WTC11 (cell line): ENCODE data around the gene GPATCH3. TPM values are rescaled to one million over a fixed set of nuclear protein-coding genes. Genes with fewer than 3 reads are reported as not detected.

Experiments
- ATAC-seq: fragments of 200-7000 bp; cut with Tn5 transposase; 2 replicates; pipeline ENCODE4 v1.10.0; 2021; ENCODE audit warnings: mild to moderate bottlenecking, moderate library complexity
- CTCF ChIA-PET: fragments of 300-600 bp; sonication (Branson Sonifier 250); formaldehyde crosslinking; loops from one replicate; lab custom pipeline; 2021; ENCODE audit warnings: antibody characterized with exemption; lab: Charles Lee
- POLR2A ChIA-PET: fragments of 350-600 bp; sonication (Branson Sonifier 250); formaldehyde crosslinking; loops from one replicate; lab custom pipeline; 2021; ENCODE audit warnings: antibody characterized with exemption; lab: Charles Lee
- DNase-seq: peaks from one replicate; pipeline ENCODE4 v3.0.0; 2021; ENCODE audit warnings: low spot score
- H3K27ac Mint-ChIP-seq: 2 replicates; pipeline ENCODE4 v1.8.0; 2021; ENCODE audit warnings: mixed read lengths
- H3K27me3 Mint-ChIP-seq: 2 replicates; pipeline ENCODE4 v1.8.0; 2021; ENCODE audit warnings: low read depth, mild to moderate bottlenecking, moderate library complexity, mixed read lengths
- H3K36me3 Mint-ChIP-seq: 2 replicates; pipeline ENCODE4 v1.8.0; 2021; ENCODE audit warnings: mixed read lengths
- H3K4me1 Mint-ChIP-seq: 2 replicates; pipeline ENCODE4 v1.8.0; 2022; ENCODE audit warnings: mixed read lengths
- H3K4me3 Mint-ChIP-seq: 2 replicates; pipeline ENCODE4 v1.8.0; 2021; ENCODE audit warnings: mild to moderate bottlenecking, moderate library complexity, mixed read lengths
- H3K9me3 Mint-ChIP-seq: 2 replicates; pipeline ENCODE4 v1.8.0; 2021; ENCODE audit warnings: mixed read lengths
- ATF1 ChIP-seq: sonication (generic); formaldehyde crosslinking; IDR thresholded peaks from 2 replicates; pipeline ENCODE4 v1.8.1; 2023; ENCODE audit warnings: mild to moderate bottlenecking, moderate library complexity, missing genetic modification reagents
- CREB1 ChIP-seq: sonication (generic); formaldehyde crosslinking; IDR thresholded peaks from 2 replicates; pipeline ENCODE4 v1.8.0; 2023; ENCODE audit warnings: mild to moderate bottlenecking, missing genetic modification reagents
- ELF4 ChIP-seq: sonication (generic); formaldehyde crosslinking; IDR thresholded peaks from 2 replicates; pipeline ENCODE4 v1.8.1; 2022; ENCODE audit warnings: low read depth, mild to moderate bottlenecking, moderate library complexity, missing genetic modification reagents
- ESRRA ChIP-seq: sonication (generic); formaldehyde crosslinking; IDR thresholded peaks from 2 replicates; pipeline ENCODE4 v1.8.1; 2022; ENCODE audit warnings: mild to moderate bottlenecking, missing genetic modification reagents, borderline replicate concordance
- FOXJ3 ChIP-seq: sonication (generic); formaldehyde crosslinking; IDR thresholded peaks from 2 replicates; pipeline ENCODE4 v1.9.0; 2021; ENCODE audit warnings: missing genetic modification reagents, mild to moderate bottlenecking, borderline replicate concordance
- HMGA2 ChIP-seq: fragments of 250-450 bp; sonication (Bioruptor Pico); IDR thresholded peaks from 2 replicates; pipeline ENCODE4 v1.4.0; 2021; ENCODE audit warnings: mild to moderate bottlenecking, moderate library complexity
- JAZF1 ChIP-seq: fragments of 250-450 bp; sonication (Bioruptor Pico); IDR thresholded peaks from 2 replicates; pipeline ENCODE4 v1.9.0; 2021; ENCODE audit warnings: moderate library complexity, mild to moderate bottlenecking, inconsistent platforms
- KAT7 ChIP-seq: sonication (generic); formaldehyde crosslinking; IDR thresholded peaks from 2 replicates; pipeline ENCODE4 v1.8.1; 2023; ENCODE audit warnings: missing genetic modification reagents, mild to moderate bottlenecking, borderline replicate concordance
- NFE2L1 ChIP-seq: sonication (generic); formaldehyde crosslinking; IDR thresholded peaks from 2 replicates; pipeline ENCODE4 v1.8.1; 2023; ENCODE audit warnings: missing genetic modification reagents
- SMAD3 ChIP-seq: sonication (generic); formaldehyde crosslinking; IDR thresholded peaks from 2 replicates; pipeline ENCODE4 v1.8.0; 2022; ENCODE audit warnings: missing genetic modification reagents, mild to moderate bottlenecking, borderline replicate concordance
- SMAD4 ChIP-seq: sonication (generic); formaldehyde crosslinking; IDR thresholded peaks from 2 replicates; pipeline ENCODE4 v1.8.0; 2022; ENCODE audit warnings: mild to moderate bottlenecking, missing genetic modification reagents
- SP1 ChIP-seq: sonication (generic); formaldehyde crosslinking; conservative IDR thresholded peaks from 2 replicates; pipeline ENCODE4 v1.8.1; 2022; ENCODE audit warnings: missing genetic modification reagents
- TEAD1 ChIP-seq: sonication (generic); formaldehyde crosslinking; IDR thresholded peaks from 2 replicates; pipeline ENCODE4 v1.8.0; 2022; ENCODE audit warnings: mild to moderate bottlenecking, missing genetic modification reagents
- TP53 ChIP-seq: sonication (generic); formaldehyde crosslinking; IDR thresholded peaks from 2 replicates; pipeline ENCODE4 v1.8.1; 2023; ENCODE audit warnings: mild to moderate bottlenecking, missing genetic modification reagents
- ZBTB21 ChIP-seq: sonication (generic); formaldehyde crosslinking; IDR thresholded peaks from 2 replicates; pipeline ENCODE4 v1.8.1; 2023; ENCODE audit warnings: mild to moderate bottlenecking, missing genetic modification reagents, borderline replicate concordance
- ZNF138 ChIP-seq: sonication (generic); formaldehyde crosslinking; conservative IDR thresholded peaks from 2 replicates; pipeline ENCODE4 v1.8.1; 2022; ENCODE audit warnings: mild to moderate bottlenecking, moderate library complexity, missing genetic modification reagents
- ZNF232 ChIP-seq: sonication (generic); formaldehyde crosslinking; IDR thresholded peaks from 2 replicates; pipeline ENCODE4 v1.8.0; 2022; ENCODE audit warnings: mild to moderate bottlenecking, missing genetic modification reagents
- ZNF423 ChIP-seq: fragments of 250-450 bp; sonication (Bioruptor Pico); IDR thresholded peaks from 2 replicates; pipeline ENCODE4 v2.1.2; 2022; ENCODE audit warnings: mild to moderate bottlenecking, moderate library complexity
- ZNF671 ChIP-seq: fragments of 250-450 bp; sonication (Bioruptor Pico); IDR thresholded peaks from 2 replicates; pipeline ENCODE4 v1.8.0; 2021; ENCODE audit warnings: mild to moderate bottlenecking
- total RNA-seq: library from RNA; stranded (reverse); gene quantifications from 3 replicates; pipeline ENCODE4 v1.2.3, GENCODE V29; 2021
- TF ChIP-seq, protein P1 (sequence below): fragments of 250-450 bp; sonication (Bioruptor Pico); IDR thresholded peaks from 2 replicates; pipeline ENCODE4 v1.9.0; 2021; ENCODE audit warnings: mild to moderate bottlenecking
- TF ChIP-seq, protein P2 (sequence below): sonication (generic); formaldehyde crosslinking; IDR thresholded peaks from 2 replicates; pipeline ENCODE4 v1.8.1; 2023; ENCODE audit warnings: mild to moderate bottlenecking, moderate library complexity, missing genetic modification reagents
- TF ChIP-seq, protein P3 (sequence below): sonication (generic); formaldehyde crosslinking; IDR thresholded peaks from 2 replicates; pipeline ENCODE4 v1.8.1; 2023; ENCODE audit warnings: mild to moderate bottlenecking, missing genetic modification reagents, moderate library complexity
- TF ChIP-seq, protein P4 (sequence below): sonication (generic); formaldehyde crosslinking; IDR thresholded peaks from 2 replicates; pipeline ENCODE4 v1.8.0; 2022; ENCODE audit warnings: mild to moderate bottlenecking, missing genetic modification reagents
- TF ChIP-seq, protein P5 (sequence below): sonication (generic); formaldehyde crosslinking; IDR thresholded peaks from 2 replicates; pipeline ENCODE4 v1.8.0; 2023; ENCODE audit warnings: missing genetic modification reagents
- TF ChIP-seq, protein P6 (sequence below): sonication (generic); formaldehyde crosslinking; IDR thresholded peaks from 2 replicates; pipeline ENCODE4 v1.8.1; 2023; ENCODE audit warnings: mild to moderate bottlenecking, missing genetic modification reagents
- TF ChIP-seq, protein P7 (sequence below): sonication (generic); formaldehyde crosslinking; IDR thresholded peaks from 2 replicates; pipeline ENCODE4 v1.8.0; 2023; ENCODE audit warnings: missing genetic modification reagents, mild to moderate bottlenecking, borderline replicate concordance

The GPATCH3 gene
- total RNA-seq, 1 experiment from 2014 or later: 19.2 TPM

DNA sequence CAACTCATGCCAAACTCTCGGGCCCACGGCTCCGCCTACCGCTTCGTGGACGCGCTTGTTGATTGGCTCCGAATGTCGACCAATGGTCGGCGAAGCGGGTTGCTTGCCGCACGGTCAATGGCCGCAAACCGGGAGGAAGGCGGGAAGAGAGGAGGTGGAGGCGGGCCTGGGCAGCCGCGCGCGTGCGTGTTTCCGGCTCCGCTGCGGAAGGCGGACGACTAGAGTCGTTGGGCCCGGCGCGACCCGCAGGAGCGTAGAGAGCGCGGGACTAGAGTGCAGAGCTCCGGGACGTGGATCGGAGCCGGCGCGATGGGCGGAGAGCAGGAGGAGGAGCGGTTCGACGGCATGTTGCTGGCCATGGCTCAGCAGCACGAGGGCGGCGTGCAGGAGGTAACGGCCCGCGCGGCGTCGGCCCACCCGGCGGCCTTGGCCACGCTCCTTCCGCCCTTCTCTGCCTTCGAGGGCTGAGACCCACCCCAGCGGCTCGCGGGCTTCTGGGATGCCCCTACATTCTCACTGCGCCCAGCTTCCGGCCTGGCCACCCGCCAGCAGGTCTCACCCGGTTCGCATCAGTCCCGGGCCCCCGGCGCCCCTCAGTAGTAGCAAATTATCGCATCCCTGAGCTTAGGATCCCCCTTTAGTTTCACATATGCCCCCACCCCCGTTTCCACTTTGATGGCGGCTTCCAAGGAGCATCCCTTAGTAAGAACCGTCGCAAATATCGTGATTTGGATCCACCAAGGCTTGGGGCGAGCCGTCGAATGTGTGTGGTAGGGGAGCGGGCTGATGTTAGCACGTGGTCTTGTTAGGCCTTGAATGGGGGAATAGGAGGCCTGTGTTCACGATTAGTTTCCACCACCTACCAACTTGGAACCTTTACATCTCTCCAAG, 21.5 kb upstream of the GPATCH3 start, which contains the start of gene NUDC (continued):
- peak; percentile 68 for TF ChIP-seq SP1 (CRISPR knock-in tag)
- 0 out of 2 replicates have a peak, but pooled peaks have one; percentile 33 for TF ChIP-seq ATF1 (CRISPR knock-in tag)
- TF ChIP-seq, protein P1, sequence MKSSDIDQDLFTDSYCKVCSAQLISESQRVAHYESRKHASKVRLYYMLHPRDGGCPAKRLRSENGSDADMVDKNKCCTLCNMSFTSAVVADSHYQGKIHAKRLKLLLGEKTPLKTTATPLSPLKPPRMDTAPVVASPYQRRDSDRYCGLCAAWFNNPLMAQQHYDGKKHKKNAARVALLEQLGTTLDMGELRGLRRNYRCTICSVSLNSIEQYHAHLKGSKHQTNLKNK: no peak
- TF ChIP-seq ZBTB21 (CRISPR knock-in tag): no peak
- no peak for TF ChIP-seq ZNF138 (CRISPR knock-in tag)
- TF ChIP-seq NFE2L1 (CRISPR knock-in tag): peak; percentile 88
- TF ChIP-seq, protein P2, sequence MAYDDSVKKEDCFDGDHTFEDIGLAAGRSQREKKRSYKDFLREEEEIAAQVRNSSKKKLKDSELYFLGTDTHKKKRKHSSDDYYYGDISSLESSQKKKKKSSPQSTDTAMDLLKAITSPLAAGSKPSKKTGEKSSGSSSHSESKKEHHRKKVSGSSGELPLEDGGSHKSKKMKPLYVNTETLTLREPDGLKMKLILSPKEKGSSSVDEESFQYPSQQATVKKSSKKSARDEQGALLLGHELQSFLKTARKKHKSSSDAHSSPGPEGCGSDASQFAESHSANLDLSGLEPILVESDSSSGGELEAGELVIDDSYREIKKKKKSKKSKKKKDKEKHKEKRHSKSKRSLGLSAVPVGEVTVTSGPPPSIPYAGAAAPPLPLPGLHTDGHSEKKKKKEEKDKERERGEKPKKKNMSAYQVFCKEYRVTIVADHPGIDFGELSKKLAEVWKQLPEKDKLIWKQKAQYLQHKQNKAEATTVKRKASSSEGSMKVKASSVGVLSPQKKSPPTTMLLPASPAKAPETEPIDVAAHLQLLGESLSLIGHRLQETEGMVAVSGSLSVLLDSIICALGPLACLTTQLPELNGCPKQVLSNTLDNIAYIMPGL (CRISPR knock-in tag): peak; percentile 78; the same call in 1 of the 2 replicates
- TF ChIP-seq, protein P3, sequence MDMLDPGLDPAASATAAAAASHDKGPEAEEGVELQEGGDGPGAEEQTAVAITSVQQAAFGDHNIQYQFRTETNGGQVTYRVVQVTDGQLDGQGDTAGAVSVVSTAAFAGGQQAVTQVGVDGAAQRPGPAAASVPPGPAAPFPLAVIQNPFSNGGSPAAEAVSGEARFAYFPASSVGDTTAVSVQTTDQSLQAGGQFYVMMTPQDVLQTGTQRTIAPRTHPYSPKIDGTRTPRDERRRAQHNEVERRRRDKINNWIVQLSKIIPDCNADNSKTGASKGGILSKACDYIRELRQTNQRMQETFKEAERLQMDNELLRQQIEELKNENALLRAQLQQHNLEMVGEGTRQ (CRISPR knock-in tag): no peak
- peak; percentile 71; the same call in 1 of the 2 replicates for TF ChIP-seq ZNF232 (CRISPR knock-in tag)
- no peak for TF ChIP-seq ZNF671 (CRISPR knock-in tag)
- TF ChIP-seq, protein P4, sequence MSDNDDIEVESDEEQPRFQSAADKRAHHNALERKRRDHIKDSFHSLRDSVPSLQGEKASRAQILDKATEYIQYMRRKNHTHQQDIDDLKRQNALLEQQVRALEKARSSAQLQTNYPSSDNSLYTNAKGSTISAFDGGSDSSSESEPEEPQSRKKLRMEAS (CRISPR knock-in tag): peak; percentile 93
- peak; percentile 46; the same call in 1 of the 2 replicates for TF ChIP-seq TEAD1 (CRISPR knock-in tag)
- TF ChIP-seq, protein P5, sequence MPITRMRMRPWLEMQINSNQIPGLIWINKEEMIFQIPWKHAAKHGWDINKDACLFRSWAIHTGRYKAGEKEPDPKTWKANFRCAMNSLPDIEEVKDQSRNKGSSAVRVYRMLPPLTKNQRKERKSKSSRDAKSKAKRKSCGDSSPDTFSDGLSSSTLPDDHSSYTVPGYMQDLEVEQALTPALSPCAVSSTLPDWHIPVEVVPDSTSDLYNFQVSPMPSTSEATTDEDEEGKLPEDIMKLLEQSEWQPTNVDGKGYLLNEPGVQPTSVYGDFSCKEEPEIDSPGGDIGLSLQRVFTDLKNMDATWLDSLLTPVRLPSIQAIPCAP (CRISPR knock-in tag): peak; percentile 85

DNA sequence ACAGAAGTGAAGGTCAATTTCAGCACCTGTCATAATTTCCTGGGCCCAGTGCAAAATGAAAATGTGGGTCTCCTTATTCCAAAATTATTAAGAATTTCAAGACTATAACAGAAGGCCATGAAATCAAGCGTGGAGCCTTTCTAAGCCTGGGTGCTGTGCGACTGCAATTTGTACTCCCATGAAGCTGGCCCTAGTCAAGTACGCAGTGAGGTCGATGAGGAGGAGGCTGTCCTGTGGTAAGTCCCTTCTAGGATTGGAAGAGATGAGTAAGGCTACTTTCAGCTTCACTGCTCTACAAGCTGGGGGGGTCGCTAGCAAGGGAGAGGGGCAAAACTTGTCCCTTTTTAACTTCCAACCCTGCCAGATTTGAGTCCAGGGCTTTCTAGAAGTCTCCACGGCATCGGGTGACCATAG, 20.9 kb upstream of the GPATCH3 start:
- Mint-ChIP-seq H3K36me3 (peaks cover 25% of the 10 kb centered on the region), H3K9me3 (no peaks in the 10 kb centered on the region), H3K27me3 (peaks cover 2% of the 10 kb centered on the region; the same call in 1 of the 2 replicates), H3K4me1 (peaks cover 21% of the 10 kb centered on the region), H3K4me3 (peak overlapping the region; percentile 90), H3K27ac (no peak overlapping the region)
- ChIA-PET POLR2A (interaction anchor here (0.6 kb wide), 1 partner anchor 234 kb away, joined by 4 read pairs; the partner anchor contains the start of gene SLC9A1), CTCF (interaction anchor here (1.5 kb wide), 1 partner anchor 111 kb away, joined by 3 read pairs; no protein-coding TSS in a partner anchor)
- no peak for DNase-seq
- peak; percentile 41 for ATAC-seq
- no peak for TF ChIP-seq FOXJ3
- TF ChIP-seq TP53: no peak
- no peak for TF ChIP-seq ELF4
- TF ChIP-seq, protein P6, sequence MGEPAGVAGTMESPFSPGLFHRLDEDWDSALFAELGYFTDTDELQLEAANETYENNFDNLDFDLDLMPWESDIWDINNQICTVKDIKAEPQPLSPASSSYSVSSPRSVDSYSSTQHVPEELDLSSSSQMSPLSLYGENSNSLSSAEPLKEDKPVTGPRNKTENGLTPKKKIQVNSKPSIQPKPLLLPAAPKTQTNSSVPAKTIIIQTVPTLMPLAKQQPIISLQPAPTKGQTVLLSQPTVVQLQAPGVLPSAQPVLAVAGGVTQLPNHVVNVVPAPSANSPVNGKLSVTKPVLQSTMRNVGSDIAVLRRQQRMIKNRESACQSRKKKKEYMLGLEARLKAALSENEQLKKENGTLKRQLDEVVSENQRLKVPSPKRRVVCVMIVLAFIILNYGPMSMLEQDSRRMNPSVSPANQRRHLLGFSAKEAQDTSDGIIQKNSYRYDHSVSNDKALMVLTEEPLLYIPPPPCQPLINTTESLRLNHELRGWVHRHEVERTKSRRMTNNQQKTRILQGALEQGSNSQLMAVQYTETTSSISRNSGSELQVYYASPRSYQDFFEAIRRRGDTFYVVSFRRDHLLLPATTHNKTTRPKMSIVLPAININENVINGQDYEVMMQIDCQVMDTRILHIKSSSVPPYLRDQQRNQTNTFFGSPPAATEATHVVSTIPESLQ (CRISPR knock-in tag): no peak
- TF ChIP-seq JAZF1 (CRISPR knock-in tag): no peak
- TF ChIP-seq HMGA2: no peak
- TF ChIP-seq KAT7 (CRISPR knock-in tag): no peak
- no peak for TF ChIP-seq SMAD3 (CRISPR knock-in tag)
- TF ChIP-seq ZNF423: no peak
- no peak for TF ChIP-seq SMAD4 (CRISPR knock-in tag)
- no peak for TF ChIP-seq ATF1 (CRISPR knock-in tag)
- TF ChIP-seq ESRRA (CRISPR knock-in tag): no peak
- no peak for TF ChIP-seq CREB1 (CRISPR knock-in tag)
- TF ChIP-seq, protein P7, sequence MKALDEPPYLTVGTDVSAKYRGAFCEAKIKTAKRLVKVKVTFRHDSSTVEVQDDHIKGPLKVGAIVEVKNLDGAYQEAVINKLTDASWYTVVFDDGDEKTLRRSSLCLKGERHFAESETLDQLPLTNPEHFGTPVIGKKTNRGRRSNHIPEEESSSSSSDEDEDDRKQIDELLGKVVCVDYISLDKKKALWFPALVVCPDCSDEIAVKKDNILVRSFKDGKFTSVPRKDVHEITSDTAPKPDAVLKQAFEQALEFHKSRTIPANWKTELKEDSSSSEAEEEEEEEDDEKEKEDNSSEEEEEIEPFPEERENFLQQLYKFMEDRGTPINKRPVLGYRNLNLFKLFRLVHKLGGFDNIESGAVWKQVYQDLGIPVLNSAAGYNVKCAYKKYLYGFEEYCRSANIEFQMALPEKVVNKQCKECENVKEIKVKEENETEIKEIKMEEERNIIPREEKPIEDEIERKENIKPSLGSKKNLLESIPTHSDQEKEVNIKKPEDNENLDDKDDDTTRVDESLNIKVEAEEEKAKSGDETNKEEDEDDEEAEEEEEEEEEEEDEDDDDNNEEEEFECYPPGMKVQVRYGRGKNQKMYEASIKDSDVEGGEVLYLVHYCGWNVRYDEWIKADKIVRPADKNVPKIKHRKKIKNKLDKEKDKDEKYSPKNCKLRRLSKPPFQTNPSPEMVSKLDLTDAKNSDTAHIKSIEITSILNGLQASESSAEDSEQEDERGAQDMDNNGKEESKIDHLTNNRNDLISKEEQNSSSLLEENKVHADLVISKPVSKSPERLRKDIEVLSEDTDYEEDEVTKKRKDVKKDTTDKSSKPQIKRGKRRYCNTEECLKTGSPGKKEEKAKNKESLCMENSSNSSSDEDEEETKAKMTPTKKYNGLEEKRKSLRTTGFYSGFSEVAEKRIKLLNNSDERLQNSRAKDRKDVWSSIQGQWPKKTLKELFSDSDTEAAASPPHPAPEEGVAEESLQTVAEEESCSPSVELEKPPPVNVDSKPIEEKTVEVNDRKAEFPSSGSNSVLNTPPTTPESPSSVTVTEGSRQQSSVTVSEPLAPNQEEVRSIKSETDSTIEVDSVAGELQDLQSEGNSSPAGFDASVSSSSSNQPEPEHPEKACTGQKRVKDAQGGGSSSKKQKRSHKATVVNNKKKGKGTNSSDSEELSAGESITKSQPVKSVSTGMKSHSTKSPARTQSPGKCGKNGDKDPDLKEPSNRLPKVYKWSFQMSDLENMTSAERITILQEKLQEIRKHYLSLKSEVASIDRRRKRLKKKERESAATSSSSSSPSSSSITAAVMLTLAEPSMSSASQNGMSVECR: no peak
